Measurements from ENCODE around the gene OTOG.

Gene OTOG

GRCh38 chr11:17604915-17605233, 57.8 kb downstream of the OTOG start:
- H3K27ac ChIP-seq (ENCODE audit: low read length): no peak overlapping the region
- peaks cover 13% of the 10 kb centered on the region for H3K27me3 ChIP-seq (ENCODE audit: insufficient read depth, low read length)
- no peaks in the 10 kb centered on the region for H3K36me3 ChIP-seq (ENCODE audit: insufficient read depth, low read depth, low read length)
- no peaks in the 10 kb centered on the region for H3K9me3 ChIP-seq (ENCODE audit: insufficient read depth, low read depth, low read length)
- H3K4me3 ChIP-seq (ENCODE audit: low read length): no peak overlapping the region
- H3K4me1 ChIP-seq (ENCODE audit: insufficient read depth, low read length): peaks cover 5% of the 10 kb centered on the region; the same call in 1 of the 2 replicates
- H3K9ac ChIP-seq (ENCODE audit: low read depth, low read length): no peak overlapping the region

DNA sequence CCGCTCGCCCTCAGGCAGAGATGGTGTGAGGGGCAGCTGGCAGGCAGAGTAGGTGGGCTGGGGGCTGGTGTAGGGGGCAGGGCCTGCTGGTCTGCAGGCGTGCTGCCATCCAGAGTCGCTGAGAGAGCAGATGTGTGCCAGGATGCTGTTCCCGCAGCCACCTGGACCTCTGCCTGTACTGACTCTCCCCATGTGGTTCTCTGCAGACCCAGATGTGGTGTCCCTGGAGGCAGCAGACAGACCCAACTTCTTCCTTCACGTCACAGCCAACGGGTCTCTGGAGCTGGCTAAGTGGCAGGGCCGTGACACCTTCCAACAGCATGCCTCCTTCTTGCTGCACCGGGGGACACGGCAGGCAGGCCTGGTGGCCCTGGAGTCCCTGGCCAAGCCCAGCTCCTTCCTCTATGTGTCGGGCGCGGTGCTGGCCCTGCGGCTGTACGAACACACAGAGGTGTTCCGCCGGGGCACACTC, 58.6 kb downstream of the OTOG start:
- Histone ChIP-seq H3K4me1 (ENCODE audit: insufficient read depth, low read length) (peaks cover 5% of the 10 kb centered on the region; the same call in 1 of the 2 replicates), H3K27me3 (ENCODE audit: insufficient read depth, low read length) (peaks cover 5% of the 10 kb centered on the region), H3K27ac (ENCODE audit: low read length) (no peak overlapping the region), H3K36me3 (ENCODE audit: insufficient read depth, low read depth, low read length) (no peaks in the 10 kb centered on the region), H3K9ac (ENCODE audit: low read depth, low read length) (no peak overlapping the region), H3K9me3 (ENCODE audit: insufficient read depth, low read depth, low read length) (no peaks in the 10 kb centered on the region), H3K4me3 (ENCODE audit: low read length) (no peak overlapping the region)

GRCh38 chr11:17606233-17607082, 59.4 kb downstream of the OTOG start:
- Histone ChIP-seq H3K9ac (ENCODE audit: low read depth, low read length) (no peak overlapping the region), H3K36me3 (ENCODE audit: insufficient read depth, low read depth, low read length) (no peaks in the 10 kb centered on the region), H3K9me3 (ENCODE audit: insufficient read depth, low read depth, low read length) (no peaks in the 10 kb centered on the region), H3K27me3 (ENCODE audit: insufficient read depth, low read length) (no peaks in the 10 kb centered on the region; the same call in 1 of the 2 replicates), H3K4me1 (ENCODE audit: insufficient read depth, low read length) (no peaks in the 10 kb centered on the region), H3K27ac (ENCODE audit: low read length) (no peak overlapping the region), H3K4me3 (ENCODE audit: low read length) (no peak overlapping the region)

DNA sequence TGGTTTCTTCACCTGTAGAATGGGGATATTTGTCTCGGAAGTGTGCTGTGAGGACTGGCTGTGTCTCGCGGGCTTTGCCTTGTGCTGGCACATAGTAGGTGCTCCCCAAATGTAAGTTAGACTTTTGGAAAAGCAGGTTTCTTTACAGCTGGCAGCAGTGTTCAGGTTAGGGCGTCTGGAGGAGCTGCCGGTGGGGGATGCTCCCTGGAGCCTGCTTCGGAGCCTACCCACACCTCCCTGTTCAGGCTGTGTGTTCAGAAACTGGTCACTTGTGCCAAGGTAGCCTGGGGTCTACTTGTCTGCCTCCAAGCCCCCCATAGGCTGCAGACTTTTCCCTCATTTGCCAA, 60.0 kb downstream of the OTOG start:
- Histone ChIP-seq H3K4me1 (ENCODE audit: insufficient read depth, low read length) (no peaks in the 10 kb centered on the region), H3K27me3 (ENCODE audit: insufficient read depth, low read length) (no peaks in the 10 kb centered on the region; the same call in 1 of the 2 replicates), H3K4me3 (ENCODE audit: low read length) (no peak overlapping the region), H3K36me3 (ENCODE audit: insufficient read depth, low read depth, low read length) (no peaks in the 10 kb centered on the region), H3K9ac (ENCODE audit: low read depth, low read length) (no peak overlapping the region), H3K27ac (ENCODE audit: low read length) (no peak overlapping the region), H3K9me3 (ENCODE audit: insufficient read depth, low read depth, low read length) (no peaks in the 10 kb centered on the region)

- no peaks in the 10 kb centered on the region; the same call in 1 of the 2 replicates for H3K27me3 ChIP-seq (ENCODE audit: insufficient read depth, low read length)
- H3K4me1 ChIP-seq (ENCODE audit: insufficient read depth, low read length): no peaks in the 10 kb centered on the region
- H3K27ac ChIP-seq (ENCODE audit: low read length): no peak overlapping the region
- no peak overlapping the region for H3K9ac ChIP-seq (ENCODE audit: low read depth, low read length)
- no peaks in the 10 kb centered on the region for H3K9me3 ChIP-seq (ENCODE audit: insufficient read depth, low read depth, low read length)
- no peaks in the 10 kb centered on the region for H3K36me3 ChIP-seq (ENCODE audit: insufficient read depth, low read depth, low read length)
- H3K4me3 ChIP-seq (ENCODE audit: low read length): no peak overlapping the region
These were observed 60.8 kb downstream of the OTOG start for GRCh38 chr11:17607591-17608570.

DNA sequence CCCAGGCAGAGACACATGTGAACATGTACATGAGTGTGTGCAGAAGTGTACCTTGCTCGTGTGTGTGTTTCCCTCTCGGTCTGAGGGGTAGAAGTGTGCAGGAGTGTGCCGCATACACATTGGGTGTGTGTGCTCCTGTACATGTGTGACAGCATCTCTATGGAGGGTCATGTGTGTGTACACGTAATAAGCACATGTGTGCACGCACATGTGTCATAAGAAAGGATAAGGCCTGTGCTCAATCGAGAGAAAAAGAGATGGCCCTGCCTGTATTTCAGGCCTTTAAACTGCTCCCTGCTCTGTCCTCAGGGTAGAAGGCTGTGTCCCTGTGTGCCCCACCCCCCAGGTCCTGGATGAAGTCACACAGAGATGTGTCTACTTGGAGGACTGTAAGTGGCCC, 61.8 kb downstream of the OTOG start:
- H3K27ac ChIP-seq (ENCODE audit: low read length): no peak overlapping the region
- no peaks in the 10 kb centered on the region for H3K4me1 ChIP-seq (ENCODE audit: insufficient read depth, low read length)
- H3K9ac ChIP-seq (ENCODE audit: low read depth, low read length): no peak overlapping the region
- no peaks in the 10 kb centered on the region; the same call in 1 of the 2 replicates for H3K27me3 ChIP-seq (ENCODE audit: insufficient read depth, low read length)
- no peak overlapping the region for H3K4me3 ChIP-seq (ENCODE audit: low read length)
- H3K36me3 ChIP-seq (ENCODE audit: insufficient read depth, low read depth, low read length): no peaks in the 10 kb centered on the region
- H3K9me3 ChIP-seq (ENCODE audit: insufficient read depth, low read depth, low read length): no peaks in the 10 kb centered on the region

GRCh38 chr11:17609291-17610084, 62.4 kb downstream of the OTOG start:
- Histone ChIP-seq H3K9me3 (ENCODE audit: insufficient read depth, low read depth, low read length) (no peaks in the 10 kb centered on the region), H3K4me1 (ENCODE audit: insufficient read depth, low read length) (no peaks in the 10 kb centered on the region)

GRCh38 chr11:17610085-17610894, 63.2 kb downstream of the OTOG start:
- Histone ChIP-seq H3K4me1 (ENCODE audit: insufficient read depth, low read length) (no peaks in the 10 kb centered on the region), H3K27me3 (ENCODE audit: insufficient read depth, low read length) (no peaks in the 10 kb centered on the region; the same call in 1 of the 2 replicates), H3K36me3 (ENCODE audit: insufficient read depth, low read depth, low read length) (no peaks in the 10 kb centered on the region), H3K9ac (ENCODE audit: low read depth, low read length) (no peak overlapping the region), H3K4me3 (ENCODE audit: low read length) (no peak overlapping the region), H3K9me3 (ENCODE audit: insufficient read depth, low read depth, low read length) (no peaks in the 10 kb centered on the region), H3K27ac (ENCODE audit: low read length) (no peak overlapping the region)

More at GRCh38 chr11:17609291-17610084, 62.4 kb downstream of the OTOG start:
- Histone ChIP-seq H3K36me3 (ENCODE audit: insufficient read depth, low read depth, low read length) (no peaks in the 10 kb centered on the region), H3K27ac (ENCODE audit: low read length) (no peak overlapping the region), H3K27me3 (ENCODE audit: insufficient read depth, low read length) (no peaks in the 10 kb centered on the region; the same call in 1 of the 2 replicates), H3K4me3 (ENCODE audit: low read length) (no peak overlapping the region), H3K9ac (ENCODE audit: low read depth, low read length) (no peak overlapping the region)

DNA sequence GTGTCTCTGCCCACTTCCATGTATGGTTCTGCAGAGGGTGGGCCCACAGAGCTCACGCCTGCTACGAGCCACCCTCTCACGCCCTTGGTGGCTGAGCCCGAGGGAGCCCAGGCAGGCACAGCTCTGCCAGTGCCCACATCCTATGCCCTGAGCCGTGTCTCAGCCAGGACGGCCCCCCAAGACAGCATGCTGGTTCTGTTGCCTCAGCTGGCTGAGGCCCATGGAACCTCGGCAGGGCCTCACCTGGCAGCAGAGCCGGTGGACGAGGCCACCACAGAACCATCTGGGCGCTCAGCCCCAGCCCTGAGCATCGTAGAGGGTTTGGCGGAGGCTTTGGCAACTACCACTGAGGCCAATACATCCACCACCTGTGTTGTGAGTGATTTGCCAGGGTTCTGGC, 64.0 kb downstream of the OTOG start:
- Histone ChIP-seq H3K27ac (ENCODE audit: low read length) (no peak overlapping the region), H3K9ac (ENCODE audit: low read depth, low read length) (no peak overlapping the region), H3K4me1 (ENCODE audit: insufficient read depth, low read length) (no peaks in the 10 kb centered on the region), H3K36me3 (ENCODE audit: insufficient read depth, low read depth, low read length) (no peaks in the 10 kb centered on the region), H3K4me3 (ENCODE audit: low read length) (no peak overlapping the region), H3K9me3 (ENCODE audit: insufficient read depth, low read depth, low read length) (no peaks in the 10 kb centered on the region), H3K27me3 (ENCODE audit: insufficient read depth, low read length) (no peaks in the 10 kb centered on the region; the same call in 1 of the 2 replicates)

GRCh38 chr11:17611503-17612220, 64.6 kb downstream of the OTOG start:
- no peak overlapping the region for H3K9ac ChIP-seq (ENCODE audit: low read depth, low read length)

More at GRCh38 chr11:17611503-17612220, 64.6 kb downstream of the OTOG start:
- H3K27ac ChIP-seq (ENCODE audit: low read length): no peak overlapping the region
- H3K4me3 ChIP-seq (ENCODE audit: low read length): no peak overlapping the region
- no peaks in the 10 kb centered on the region; the same call in 1 of the 2 replicates for H3K27me3 ChIP-seq (ENCODE audit: insufficient read depth, low read length)
- H3K9me3 ChIP-seq (ENCODE audit: insufficient read depth, low read depth, low read length): no peaks in the 10 kb centered on the region
- H3K36me3 ChIP-seq (ENCODE audit: insufficient read depth, low read depth, low read length): no peaks in the 10 kb centered on the region
- H3K4me1 ChIP-seq (ENCODE audit: insufficient read depth, low read length): no peaks in the 10 kb centered on the region

Data from iPS-20b (cell line).